ENCODE measurements around the gene PIMREG.

DNA sequence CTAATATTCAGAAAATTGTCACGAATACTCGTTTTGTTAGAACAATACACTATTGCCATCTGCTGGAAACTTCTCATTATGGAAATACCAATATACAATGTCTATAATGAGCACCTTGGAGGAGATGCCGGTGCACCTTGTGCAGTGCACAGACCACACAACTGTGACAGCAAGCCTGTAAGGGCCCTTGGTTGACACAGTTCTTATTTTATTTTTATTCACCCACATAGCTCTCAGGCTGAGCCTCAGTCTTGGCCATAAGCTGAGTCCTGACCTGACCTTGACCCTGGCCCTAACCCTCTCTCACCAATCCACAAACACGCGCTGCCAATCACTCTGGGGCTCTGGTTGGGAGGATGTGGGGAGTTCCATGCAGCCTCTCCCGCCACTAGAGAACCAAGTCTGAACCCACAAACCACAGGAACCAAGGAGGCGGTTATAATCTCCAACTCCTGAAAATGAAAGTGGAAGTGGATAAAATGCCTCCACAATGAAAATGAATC, 16.9 kb upstream of the PIMREG start:
- TF ChIP-seq, protein P1, sequence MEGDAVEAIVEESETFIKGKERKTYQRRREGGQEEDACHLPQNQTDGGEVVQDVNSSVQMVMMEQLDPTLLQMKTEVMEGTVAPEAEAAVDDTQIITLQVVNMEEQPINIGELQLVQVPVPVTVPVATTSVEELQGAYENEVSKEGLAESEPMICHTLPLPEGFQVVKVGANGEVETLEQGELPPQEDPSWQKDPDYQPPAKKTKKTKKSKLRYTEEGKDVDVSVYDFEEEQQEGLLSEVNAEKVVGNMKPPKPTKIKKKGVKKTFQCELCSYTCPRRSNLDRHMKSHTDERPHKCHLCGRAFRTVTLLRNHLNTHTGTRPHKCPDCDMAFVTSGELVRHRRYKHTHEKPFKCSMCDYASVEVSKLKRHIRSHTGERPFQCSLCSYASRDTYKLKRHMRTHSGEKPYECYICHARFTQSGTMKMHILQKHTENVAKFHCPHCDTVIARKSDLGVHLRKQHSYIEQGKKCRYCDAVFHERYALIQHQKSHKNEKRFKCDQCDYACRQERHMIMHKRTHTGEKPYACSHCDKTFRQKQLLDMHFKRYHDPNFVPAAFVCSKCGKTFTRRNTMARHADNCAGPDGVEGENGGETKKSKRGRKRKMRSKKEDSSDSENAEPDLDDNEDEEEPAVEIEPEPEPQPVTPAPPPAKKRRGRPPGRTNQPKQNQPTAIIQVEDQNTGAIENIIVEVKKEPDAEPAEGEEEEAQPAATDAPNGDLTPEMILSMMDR (IDR thresholded peaks at IDR 0.05; ENCODE audit: borderline replicate concordance, extremely low read depth, low read length, poor library complexity, severe bottlenecking): peak; percentile 48
- no peak for TF ChIP-seq EZH2 (IDR thresholded peaks at IDR 0.05; ENCODE audit: borderline replicate concordance, low read depth, low read length, severe bottlenecking)
